IPS-18c (cell line): ENCODE data around the gene NUFIP2.
"Not testable (repeated sequence)": the region's sequence is repeated elsewhere in the genome, so short reads cannot be mapped to it uniquely, and the experiment has no call there.

ENCODE experiments used
- H3K4me3 ChIP-seq: 2 replicates; pipeline ENCODE4 v1.7.0; 2013; ENCODE audit warnings: low read depth, mild to moderate bottlenecking, low read length, moderate library complexity; ENCODE audit not compliant: insufficient read depth
- H3K9me3 ChIP-seq: one replicate; pipeline ENCODE4 v1.6.1; 2013; ENCODE audit warnings: mild to moderate bottlenecking, low read length, moderate library complexity; ENCODE audit not compliant: control insufficient read depth, insufficient read depth

NUFIP2 gene

GRCh38 chr17:29291163-29291752 is 2.7 kb downstream of the NUFIP2 start:
- H3K4me3 ChIP-seq: peak overlapping the region; percentile 81

GRCh38 chr17:29289852-29290251 is 4.1 kb downstream of the NUFIP2 start:
- Histone ChIP-seq H3K4me3 (no peak overlapping the region), H3K9me3 (no peaks in the 10 kb centered on the region)

More at GRCh38 chr17:29291163-29291752, 2.7 kb downstream of the NUFIP2 start:
- no peaks in the 10 kb centered on the region for H3K9me3 ChIP-seq

- no peak overlapping the region for H3K4me3 ChIP-seq
- no peaks in the 10 kb centered on the region for H3K9me3 ChIP-seq
These were observed 10.0 kb downstream of the NUFIP2 start for GRCh38 chr17:29283961-29284360.

DNA sequence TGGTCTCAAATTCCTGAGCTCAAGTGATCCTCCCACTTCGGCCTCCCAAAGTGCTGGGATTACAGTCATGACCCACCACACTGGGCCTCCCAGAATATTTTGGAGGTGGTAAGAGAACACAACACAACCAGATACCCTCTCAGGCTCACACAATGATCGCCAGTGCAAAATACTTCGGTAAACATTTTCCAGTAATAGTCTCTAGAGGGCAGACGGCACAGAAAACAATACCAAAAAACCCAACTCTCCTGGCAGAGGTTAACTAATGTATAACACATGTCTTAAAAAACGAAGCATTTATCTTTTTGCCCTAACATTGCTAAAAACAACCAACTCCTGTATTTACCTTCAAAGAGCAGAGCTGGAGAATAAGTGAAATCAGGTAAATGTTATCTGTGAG is 10.5 kb downstream of the NUFIP2 start:
- no peaks in the 10 kb centered on the region for H3K9me3 ChIP-seq
- no peak overlapping the region for H3K4me3 ChIP-seq

GRCh38 chr17:29279397-29280070 is 14.4 kb downstream of the NUFIP2 start:
- H3K9me3 ChIP-seq: no peaks in the 10 kb centered on the region
- no peak overlapping the region for H3K4me3 ChIP-seq

DNA sequence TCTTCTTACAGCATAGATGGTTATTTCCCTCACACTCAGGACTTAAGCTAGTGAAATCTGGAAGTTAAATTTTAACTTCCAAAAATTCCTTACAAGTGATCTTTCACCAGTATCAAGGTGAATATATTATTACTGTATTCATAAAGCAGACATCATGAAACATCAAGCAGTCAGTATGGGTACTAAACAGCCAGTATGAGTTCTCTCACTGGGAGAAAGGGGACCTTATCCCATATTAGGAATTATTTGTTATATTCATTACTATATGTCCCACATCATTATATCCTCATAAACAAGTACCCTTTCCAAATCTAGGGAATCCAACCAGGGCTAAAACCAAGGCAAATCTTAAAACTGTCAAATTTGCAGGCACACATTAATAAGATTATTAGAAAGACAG is 15.3 kb downstream of the NUFIP2 start:
- Histone ChIP-seq H3K4me3 (no peak overlapping the region), H3K9me3 (no peaks in the 10 kb centered on the region)

GRCh38 chr17:29273924-29274323 is 20.0 kb downstream of the NUFIP2 start:
- Histone ChIP-seq H3K9me3 (no peaks in the 10 kb centered on the region), H3K4me3 (no peak overlapping the region)

DNA sequence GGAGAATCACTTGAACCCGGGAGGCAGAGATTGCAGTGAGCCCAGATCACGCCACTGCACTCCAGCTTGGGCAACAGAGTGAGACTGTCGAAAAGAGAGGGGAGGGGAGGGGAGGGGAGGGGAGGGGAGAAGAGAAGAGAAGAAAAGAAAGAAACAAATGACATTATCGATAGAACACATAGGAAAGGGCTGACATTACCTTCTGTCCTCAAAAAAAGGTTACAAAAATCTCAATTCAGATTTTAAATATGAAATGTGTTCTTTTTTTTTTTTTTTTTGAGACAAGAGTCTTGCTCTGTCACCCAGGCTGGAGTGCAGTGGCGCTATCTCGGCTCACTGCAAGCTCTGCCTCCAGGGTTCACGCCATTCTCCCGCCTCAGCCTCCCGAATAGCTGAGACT is 22.0 kb downstream of the NUFIP2 start:
- H3K4me3 ChIP-seq, H3K9me3 ChIP-seq: not testable (repeated sequence)

GRCh38 chr17:29263916-29264315 is 30.0 kb downstream of the NUFIP2 start:
- H3K9me3 ChIP-seq: no peaks in the 10 kb centered on the region
- H3K4me3 ChIP-seq: no peak overlapping the region

- Histone ChIP-seq H3K9me3 (no peaks in the 10 kb centered on the region), H3K4me3 (no peak overlapping the region)
These were observed 36.2 kb downstream of the NUFIP2 start for GRCh38 chr17:29257756-29258155.

DNA sequence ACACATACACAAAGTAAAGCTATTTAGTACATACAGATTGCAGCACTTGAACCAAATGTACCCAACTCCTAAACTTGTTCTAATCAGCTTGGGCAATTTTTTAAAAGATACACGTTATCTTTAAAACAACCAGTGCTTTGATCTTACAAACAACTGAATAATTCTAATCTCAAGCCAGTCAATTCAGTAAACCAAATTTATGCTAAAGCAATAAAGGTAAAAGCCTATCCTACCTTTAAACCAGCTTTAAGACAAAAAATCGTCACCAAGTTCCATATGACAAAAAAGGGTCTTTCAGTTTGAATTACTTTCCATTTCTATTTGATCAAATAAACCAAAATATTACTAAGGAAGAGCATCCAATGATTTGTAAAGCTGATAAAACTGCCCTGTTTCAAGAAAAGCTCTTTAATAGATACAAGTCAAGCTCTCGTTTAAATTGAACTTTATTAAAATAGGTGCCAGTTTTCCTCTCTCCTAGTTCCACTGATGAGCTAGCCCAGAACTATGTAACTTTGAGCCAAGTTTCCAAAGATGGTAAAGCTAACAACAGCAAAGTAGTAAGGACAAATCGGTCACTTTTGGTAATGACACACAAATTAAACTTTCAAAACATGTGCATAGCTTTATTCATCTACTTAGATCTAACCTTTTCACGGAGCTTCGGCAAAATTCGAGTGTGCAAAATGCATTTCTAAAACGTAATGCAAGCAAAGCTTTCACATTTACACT is 37.0 kb downstream of the NUFIP2 start:
- H3K9me3 ChIP-seq: no peaks in the 10 kb centered on the region
- no peak overlapping the region for H3K4me3 ChIP-seq

- Histone ChIP-seq H3K9me3 (no peaks in the 10 kb centered on the region), H3K4me3 (no peak overlapping the region)
These were observed 37.9 kb downstream of the NUFIP2 start for GRCh38 chr17:29255926-29256522.

- no peaks in the 10 kb centered on the region for H3K9me3 ChIP-seq
- H3K4me3 ChIP-seq: no peak overlapping the region
These were observed 40.9 kb downstream of the NUFIP2 start for GRCh38 chr17:29253037-29253436.

- no peak overlapping the region for H3K4me3 ChIP-seq
- no peaks in the 10 kb centered on the region for H3K9me3 ChIP-seq
These were observed 41.7 kb downstream of the NUFIP2 start for GRCh38 chr17:29252101-29252791.

GRCh38 chr17:29251184-29251583 is 42.8 kb downstream of the NUFIP2 start:
- H3K9me3 ChIP-seq: no peaks in the 10 kb centered on the region
- no peak overlapping the region for H3K4me3 ChIP-seq

DNA sequence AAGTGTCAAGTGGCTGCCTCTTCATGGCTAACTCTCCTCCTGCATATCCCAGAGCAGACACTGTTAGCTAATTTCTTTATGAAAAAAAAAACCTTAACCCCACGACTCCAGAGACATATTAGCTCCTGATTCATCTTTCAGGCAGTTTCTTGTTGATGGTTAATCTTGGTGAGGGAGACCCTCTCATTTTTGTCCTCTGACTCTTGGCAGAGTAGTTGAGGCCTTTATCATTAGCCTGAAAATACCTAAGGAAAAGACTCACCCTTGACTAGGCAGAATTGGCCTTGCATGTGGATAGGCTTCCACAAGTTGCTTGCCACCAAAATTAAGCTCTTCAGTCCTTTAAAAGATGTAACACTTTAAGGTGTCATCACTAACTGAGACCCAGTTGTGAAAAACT is 43.3 kb downstream of the NUFIP2 start:
- Histone ChIP-seq H3K9me3 (no peaks in the 10 kb centered on the region), H3K4me3 (no peak overlapping the region)

GRCh38 chr17:29248845-29249244 is 45.1 kb downstream of the NUFIP2 start:
- H3K9me3 ChIP-seq: no peaks in the 10 kb centered on the region
- no peak overlapping the region for H3K4me3 ChIP-seq
